Cardiac fibroblast (primary cell): ENCODE measurements around the gene DRAM2.

Experiments
- DNase-seq, 2 donors: peaks; one replicate each; pipeline versions ENCODE4 v3.0.0 to v3.0.0-alpha.2; 2010; ENCODE audit warnings: low read depth in 2 of 2
- H3K4me3 ChIP-seq, 2 donors: replicated peaks in 1 of 2; 1 replicate in 1 of 2; 2 replicates in 1 of 2; pipeline ENCODE4 v1.5.1; 2011; ENCODE audit warnings: low read depth in 2 of 2, low read length in 2 of 2, mild to moderate bottlenecking in 2 of 2, moderate library complexity in 1 of 2
- TF ChIP-seq, protein P1 (sequence below): IDR thresholded peaks from one replicate; pipeline ENCODE4 v1.5.1; 2011; ENCODE audit warnings: low read depth, mild to moderate bottlenecking, low read length, inconsistent platforms

DRAM2 gene

DNA sequence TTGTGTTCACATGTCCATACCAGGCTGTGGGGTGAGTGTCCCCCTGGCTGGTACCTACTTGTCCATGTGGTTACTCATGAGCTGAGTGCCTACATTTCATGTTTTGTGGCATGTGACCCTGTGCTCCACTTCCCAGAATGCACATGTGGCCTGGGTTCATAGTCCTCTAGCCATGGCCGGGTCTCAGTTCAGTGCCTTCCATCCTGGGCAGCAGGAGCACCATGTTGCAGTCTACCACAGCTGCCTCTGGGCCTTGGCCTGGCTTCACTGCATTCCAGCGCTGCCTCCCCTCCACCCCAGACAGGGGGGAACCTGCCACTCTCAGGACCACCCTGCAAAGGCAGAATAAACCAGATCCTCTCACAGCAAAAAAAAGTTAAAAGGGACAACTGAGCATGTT is 5.6 kb upstream of the DRAM2 start:
- DNase-seq, result no peak
- H3K4me3 ChIP-seq, result no peak overlapping the region
- TF ChIP-seq, protein P1, sequence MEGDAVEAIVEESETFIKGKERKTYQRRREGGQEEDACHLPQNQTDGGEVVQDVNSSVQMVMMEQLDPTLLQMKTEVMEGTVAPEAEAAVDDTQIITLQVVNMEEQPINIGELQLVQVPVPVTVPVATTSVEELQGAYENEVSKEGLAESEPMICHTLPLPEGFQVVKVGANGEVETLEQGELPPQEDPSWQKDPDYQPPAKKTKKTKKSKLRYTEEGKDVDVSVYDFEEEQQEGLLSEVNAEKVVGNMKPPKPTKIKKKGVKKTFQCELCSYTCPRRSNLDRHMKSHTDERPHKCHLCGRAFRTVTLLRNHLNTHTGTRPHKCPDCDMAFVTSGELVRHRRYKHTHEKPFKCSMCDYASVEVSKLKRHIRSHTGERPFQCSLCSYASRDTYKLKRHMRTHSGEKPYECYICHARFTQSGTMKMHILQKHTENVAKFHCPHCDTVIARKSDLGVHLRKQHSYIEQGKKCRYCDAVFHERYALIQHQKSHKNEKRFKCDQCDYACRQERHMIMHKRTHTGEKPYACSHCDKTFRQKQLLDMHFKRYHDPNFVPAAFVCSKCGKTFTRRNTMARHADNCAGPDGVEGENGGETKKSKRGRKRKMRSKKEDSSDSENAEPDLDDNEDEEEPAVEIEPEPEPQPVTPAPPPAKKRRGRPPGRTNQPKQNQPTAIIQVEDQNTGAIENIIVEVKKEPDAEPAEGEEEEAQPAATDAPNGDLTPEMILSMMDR, result no peak

- DNase-seq, result no peak
- TF ChIP-seq, protein P1, result no peak
- H3K4me3 ChIP-seq, result no peak overlapping the region
Observed at GRCh38 chr1:111142356-111142975, 2.6 kb upstream of the DRAM2 start.

DNA sequence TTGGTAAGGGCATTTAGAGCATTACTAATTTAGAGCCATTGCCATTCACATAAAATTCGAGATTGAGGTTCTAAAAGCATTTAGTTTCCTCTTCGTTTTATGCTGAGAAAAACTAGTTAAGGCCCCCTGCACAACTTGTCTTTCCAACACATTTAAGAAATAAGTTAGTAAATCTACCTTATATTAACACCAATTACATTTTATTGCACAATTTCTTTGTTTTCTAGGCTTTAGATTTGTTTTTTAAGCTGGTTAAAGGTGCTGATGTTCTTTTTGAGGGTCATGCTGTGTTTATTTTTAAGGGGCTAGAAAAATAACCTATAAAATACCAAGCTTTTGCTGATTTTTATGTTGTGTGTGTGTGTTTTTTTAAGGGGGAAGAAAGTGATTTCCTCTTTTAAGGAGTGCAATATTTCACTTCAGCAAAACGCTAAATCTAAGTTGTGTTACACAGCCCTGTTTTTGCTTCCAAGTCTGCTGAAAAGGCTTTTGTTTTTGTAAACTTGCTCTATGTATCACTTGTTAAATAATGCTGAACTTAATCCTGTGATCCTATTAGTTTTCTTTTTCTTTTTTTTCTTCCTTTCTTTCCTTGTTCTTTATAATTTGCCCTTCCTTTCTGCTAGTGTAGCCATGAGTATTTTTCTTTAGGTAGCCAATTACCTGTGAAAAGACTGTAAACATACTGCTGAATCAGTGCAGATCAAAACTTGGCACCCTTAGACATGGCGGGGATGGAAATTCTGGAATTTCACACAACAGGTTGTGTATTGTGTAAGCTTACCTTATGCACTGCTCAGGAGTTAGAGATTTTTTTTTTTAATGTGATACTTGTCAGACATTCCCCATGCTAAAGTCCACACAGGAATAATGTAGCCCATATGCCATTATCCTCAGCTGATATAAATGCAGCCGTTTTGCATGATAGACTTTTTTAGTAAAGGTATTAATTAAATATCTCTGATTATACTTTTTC is 1.6 kb upstream of the DRAM2 start:
- H3K4me3 ChIP-seq, result peak overlapping the region; percentile 96
- TF ChIP-seq, protein P1, result no peak
- no peak for DNase-seq

DNA sequence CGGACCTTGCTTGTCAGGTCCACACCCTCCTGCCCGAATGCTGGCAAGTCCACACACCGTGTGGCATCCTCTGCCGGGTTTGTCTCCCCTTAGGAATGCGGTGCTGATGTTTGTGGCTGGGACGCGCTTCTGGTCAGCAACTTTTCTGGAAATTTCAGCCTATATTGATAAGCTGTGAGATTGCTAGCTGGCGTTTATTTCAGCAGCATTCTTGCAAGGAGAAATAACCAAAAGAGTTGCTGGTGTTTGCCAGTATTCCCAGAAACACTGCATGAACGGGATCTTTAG is 731 bp upstream of the DRAM2 start:
- TF ChIP-seq, protein P1, result no peak
- DNase-seq, result peak; percentile 60
- peak overlapping the region; percentile 96 for H3K4me3 ChIP-seq

DNA sequence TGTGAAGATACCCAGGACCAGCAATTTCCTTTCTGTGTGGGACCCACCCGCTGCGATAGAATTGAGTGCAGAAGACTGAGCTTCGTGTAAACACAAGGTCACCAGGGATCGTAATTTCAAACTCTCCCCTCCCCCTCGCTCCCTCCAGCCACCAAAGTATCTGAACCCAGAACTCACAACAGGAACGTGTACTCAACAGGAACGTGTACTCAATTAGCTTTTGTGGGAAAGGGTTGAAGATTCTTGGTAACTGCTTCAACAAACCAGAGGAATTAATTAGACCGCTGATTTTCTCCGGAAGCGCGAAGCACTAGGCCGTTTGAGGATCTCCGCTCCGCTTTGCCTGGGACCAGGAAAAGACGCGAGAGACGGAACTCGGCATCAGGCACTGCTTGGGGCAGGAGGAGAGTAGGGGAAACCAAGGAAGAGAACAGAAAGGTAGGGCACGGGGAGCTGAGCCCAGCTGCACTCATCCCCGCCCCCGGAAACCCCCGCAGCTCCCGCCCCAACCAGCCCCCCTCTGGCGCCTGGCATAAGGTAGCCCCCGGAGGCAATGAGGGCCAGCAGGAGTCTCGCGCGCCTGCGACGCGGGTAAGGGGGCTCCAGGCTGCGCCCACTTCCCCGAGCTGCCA is 453 bp downstream of the DRAM2 start:
- TF ChIP-seq, protein P1, result no peak
- peak overlapping the region; percentile 96 for H3K4me3 ChIP-seq
- DNase-seq, result peak; percentile 58

DNA sequence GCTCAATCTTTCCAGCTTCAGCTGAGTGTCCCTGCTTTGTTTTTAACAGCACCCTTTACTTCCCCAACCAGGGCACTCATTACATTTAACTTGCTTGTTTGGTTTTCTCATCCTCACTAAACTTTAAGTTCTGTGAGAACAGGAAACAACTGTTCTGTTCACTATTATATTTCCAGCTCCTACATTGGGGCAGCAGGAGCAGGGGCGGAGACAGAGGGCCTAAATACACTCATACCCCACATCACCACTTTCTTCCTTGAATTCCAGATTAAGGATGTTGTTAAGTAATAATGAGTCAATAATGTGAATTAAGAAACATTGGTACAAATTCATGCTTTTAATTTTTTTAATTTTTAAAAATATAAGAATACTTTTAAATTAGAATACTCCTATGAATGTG is 6.0 kb downstream of the DRAM2 start:
- no peak for DNase-seq
- TF ChIP-seq, protein P1, result no peak
- no peak overlapping the region for H3K4me3 ChIP-seq
